HepG2 (cell line): ENCODE data around the gene TMEM41A. TPM values are rescaled to one million over a fixed set of nuclear protein-coding genes. Genes with fewer than 3 reads are reported as not detected.

ENCODE experiments used
- ATAC-seq: fragments of 200-7000 bp; cut with Tn5 transposase; 3 replicates; pipeline ENCODE4 v1.9.1; 2020; ENCODE audit warnings: mild to moderate bottlenecking, moderate library complexity
- BruUV-seq: library from RNA; stranded (reverse); fragments of 400-500 nt; replicated peaks from 2 replicates; lab custom pipeline; 2021; lab: Mats Ljungman, UMichigan
- CTCF ChIA-PET: fragments of 300-600 bp; formaldehyde crosslinking; extraction: SDS; loops from one replicate; lab custom pipeline; 2021; ENCODE audit warnings: low total read pairs, inconsistent platforms, low intra/inter-chr PET ratio; lab: Yijun Ruan, JAX
- POLR2A ChIA-PET: fragments of 350-600 bp; sonication (Branson Sonifier 250); formaldehyde crosslinking; loops from one replicate; lab custom pipeline; 2020; ENCODE audit warnings: antibody characterized with exemption, inconsistent platforms; lab: Yijun Ruan, JAX
- DNase-seq: peaks from one replicate; pipeline ENCODE4 v3.0.0-alpha.2; 2015; ENCODE audit warnings: low spot score
- FAIRE-seq: peaks from 3 replicates; lab custom pipeline; 2011; peaks lifted over from hg19 to GRCh38; lab: Jason Lieb, UNC
- H2AFZ ChIP-seq: one replicate; pipeline ENCODE4 v1.6.1; 2011; ENCODE audit warnings: low read length, inconsistent platforms
- H3K27ac ChIP-seq: fragments of 300-600 bp; 3 replicates; pipeline ENCODE4 v1.8.0; 2011; ENCODE audit warnings: mixed run types, mild to moderate bottlenecking, mixed read lengths, low read length, inconsistent platforms; ENCODE audit not compliant: insufficient read depth; ENCODE audit errors: extremely low read length
- H3K27me3 ChIP-seq, 2 experiments: fragments of 200-600 bp in 1 of 2; 2 replicates in 1 of 2; 3 replicates in 1 of 2; pipeline versions ENCODE4 v1.6.0 to v1.8.0; 2011; ENCODE audit warnings: low read length in 2 of 2, mild to moderate bottlenecking in 2 of 2, moderate library complexity in 2 of 2, inconsistent platforms in 1 of 2; ENCODE audit not compliant: insufficient read depth in 2 of 2, control insufficient read depth in 1 of 2
- H3K36me3 ChIP-seq, 2 experiments: fragments of 200-600 bp in 1 of 2; replicated peaks in 1 of 2; 2 replicates in 1 of 2; 3 replicates in 1 of 2; pipeline versions ENCODE4 v1.5.1 to v1.8.0; 2011; ENCODE audit warnings: low read length in 2 of 2, inconsistent platforms in 1 of 2; ENCODE audit not compliant: insufficient read depth in 2 of 2, control insufficient read depth in 1 of 2
- H3K4me1 ChIP-seq: 2 replicates; pipeline ENCODE4 v1.5.1; 2012; ENCODE audit warnings: low read length, inconsistent platforms; ENCODE audit not compliant: insufficient read depth
- H3K4me2 ChIP-seq: 2 replicates; pipeline ENCODE4 v1.6.0; 2011; ENCODE audit warnings: low read depth, low read length, inconsistent platforms
- H3K4me3 ChIP-seq, 3 experiments: fragments of 200-600 bp in 1 of 3; sonication (generic), shearing (Covaris generic) in 1 of 3; replicated peaks in 1 of 3; 2 replicates each; pipeline ENCODE4 v1.5.1; 2011 to 2016; ENCODE audit warnings: low read length in 3 of 3, inconsistent platforms in 2 of 3, low read depth in 2 of 3, mild to moderate bottlenecking in 2 of 3, control low read depth in 1 of 3, mixed read lengths in 1 of 3; ENCODE audit not compliant: insufficient read depth in 1 of 3
- H3K79me2 ChIP-seq: one replicate; pipeline ENCODE4 v1.6.1; 2011; ENCODE audit warnings: low read length, inconsistent platforms; ENCODE audit not compliant: insufficient read depth
- H3K9ac ChIP-seq: 2 replicates; pipeline ENCODE4 v1.6.0; 2011; ENCODE audit warnings: mild to moderate bottlenecking, low read depth, low read length, inconsistent platforms; ENCODE audit not compliant: insufficient read depth
- H3K9me3 ChIP-seq: 2 replicates; pipeline ENCODE4 v1.5.1; 2012; ENCODE audit warnings: mild to moderate bottlenecking, low read length
- H4K20me1 ChIP-seq: 2 replicates; pipeline ENCODE4 v1.6.0; 2011; ENCODE audit warnings: inconsistent platforms, mild to moderate bottlenecking, low read length, moderate library complexity; ENCODE audit not compliant: insufficient read depth
- CBFB ChIP-seq: sonication (generic); formaldehyde crosslinking; IDR thresholded peaks from 2 replicates; pipeline ENCODE4 v1.4.0; 2020; ENCODE audit warnings: missing genetic modification reagents
- CC2D1A ChIP-seq: sonication (generic); formaldehyde crosslinking; IDR thresholded peaks from 2 replicates; pipeline ENCODE4 v1.8.1; 2023; ENCODE audit warnings: mild to moderate bottlenecking, missing genetic modification reagents
- EHMT2 ChIP-seq: fragments of 200-600 bp; sonication (generic); IDR thresholded peaks from 2 replicates; pipeline ENCODE4 v1.7.0; 2017; ENCODE audit warnings: antibody characterized with exemption, low read depth, low read length, borderline replicate concordance
- FLYWCH1 ChIP-seq: sonication (generic); formaldehyde crosslinking; IDR thresholded peaks from 2 replicates; pipeline ENCODE4 v1.8.1; 2023; ENCODE audit warnings: mild to moderate bottlenecking, missing genetic modification reagents
- FOXO1 ChIP-seq: sonication (generic); formaldehyde crosslinking; IDR thresholded peaks from 2 replicates; pipeline ENCODE4 v1.4.0; 2020; ENCODE audit warnings: missing genetic modification reagents
- GFI1 ChIP-seq: sonication (generic); formaldehyde crosslinking; IDR thresholded peaks from 2 replicates; pipeline ENCODE4 v1.5.0; 2020; ENCODE audit warnings: missing genetic modification reagents, mild to moderate bottlenecking, borderline replicate concordance
- NR3C1 ChIP-seq: sonication (generic); formaldehyde crosslinking; IDR thresholded peaks from 2 replicates; pipeline ENCODE4 v1.4.0; 2020; ENCODE audit warnings: missing genetic modification reagents
- RFXAP ChIP-seq: sonication (generic); formaldehyde crosslinking; IDR thresholded peaks from 2 replicates; pipeline ENCODE4 v1.4.0; 2020; ENCODE audit warnings: missing genetic modification reagents, borderline replicate concordance
- SMAD9 ChIP-seq: sonication (generic); formaldehyde crosslinking; IDR thresholded peaks from 2 replicates; pipeline ENCODE4 v1.5.1; 2020; ENCODE audit warnings: mild to moderate bottlenecking, missing genetic modification reagents
- WIZ ChIP-seq: sonication (generic); formaldehyde crosslinking; IDR thresholded peaks from 2 replicates; pipeline ENCODE4 v1.5.1; 2020; ENCODE audit warnings: mild to moderate bottlenecking, missing genetic modification reagents
- ZBTB8A ChIP-seq: sonication (generic); formaldehyde crosslinking; IDR thresholded peaks from 2 replicates; pipeline ENCODE4 v1.4.0; 2020; ENCODE audit warnings: mild to moderate bottlenecking, low read depth, missing genetic modification reagents, borderline replicate concordance
- ZNF282 ChIP-seq: fragments of 450-650 bp; IDR thresholded peaks from 2 replicates; pipeline ENCODE4 v1.6.1; 2018; ENCODE audit not compliant: partially characterized antibody
- ZNF552 ChIP-seq: sonication (generic); formaldehyde crosslinking; IDR thresholded peaks from 2 replicates; pipeline ENCODE4 v1.9.0; 2022; ENCODE audit warnings: missing genetic modification reagents, mild to moderate bottlenecking, borderline replicate concordance
- WGBS: methylation state at CpG from one replicate; pipeline ENCODE4 v1.1.6; 2017; ENCODE audit warnings: low lambda C conversion rate; 5-methylcytosine and 5-hydroxymethylcytosine counted together
- in situ Hi-C: cut with HindIII; loops from 2 replicates; pipeline ENCODE4 v1.10.0; 2017; ENCODE audit warnings: low pct_unique_long_range_greater_than_20kb; ENCODE audit not compliant: extremely low pct_ligation_motif_present
- intact Hi-C: fragments of 100-400 bp; cut with micrococcal nuclease; formaldehyde crosslinking; loops from one replicate; pipeline ENCODE4 v1.10.0; 2022; ENCODE audit not compliant: unreplicated experiment
- polyA plus RNA-seq, 8 experiments: library from polyadenylated mRNA; depleted of rRNA in 3 of 8; stranded (reverse) in 7 of 8; unstranded in 1 of 8; fragments of >200 nt; fragmentation: Illumina TruSeq in 4 of 8; extraction: Trizol in 4 of 8; gene quantifications; 2 replicates each; pipeline versions ENCODE4 v1.2.1 to v1.2.3, GENCODE V29; 2011 to 2016; ENCODE audit warnings: low read depth in 4 of 8, missing spikeins in 1 of 8, mixed read lengths in 1 of 8; ENCODE audit not compliant: insufficient read depth in 1 of 8
- total RNA-seq, 5 experiments: library from RNA; depleted of rRNA; stranded (reverse); fragments of >200 nt; fragmentation: Illumina TruSeq; extraction: Trizol; gene quantifications; 2 replicates each; pipeline ENCODE4 v1.2.3, GENCODE V29; 2016; ENCODE audit warnings: low read depth in 1 of 5
- TF ChIP-seq, protein P1 (sequence below): sonication (generic); formaldehyde crosslinking; IDR thresholded peaks from 2 replicates; pipeline ENCODE4 v1.8.1; 2022; ENCODE audit warnings: low read depth, mild to moderate bottlenecking, missing genetic modification reagents
- TF ChIP-seq, protein P2 (sequence below): sonication (generic); formaldehyde crosslinking; IDR thresholded peaks from 2 replicates; pipeline ENCODE4 v1.5.1; 2020; ENCODE audit warnings: mild to moderate bottlenecking, missing genetic modification reagents, borderline replicate concordance

Gene TMEM41A
- total and polyA plus RNA-seq, 2 of the 13 experiments (the other 11 are each of a cell fraction or from before 2014, with no cell fraction given), result 30.0 to 40.0 TPM

DNA sequence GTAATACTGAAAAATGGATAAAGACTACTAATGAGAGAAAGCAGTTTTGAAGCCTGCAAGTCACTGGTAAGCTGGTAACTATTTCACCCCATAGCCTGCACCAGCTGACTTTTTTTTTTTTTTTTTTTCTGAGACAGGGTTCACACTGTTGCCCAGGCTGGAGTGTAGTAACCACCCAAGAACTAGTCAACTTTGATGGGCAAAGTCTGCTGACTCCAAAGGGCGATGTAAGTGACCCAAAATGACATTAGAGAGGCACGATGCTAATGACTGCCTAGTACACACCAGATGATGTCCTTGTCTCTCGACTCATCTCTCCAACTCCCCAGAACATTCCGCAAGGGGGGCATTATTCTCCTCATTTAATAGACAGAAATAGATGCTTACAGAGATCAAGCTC is 12.9 kb upstream of the TMEM41A start:
- no peaks in the 10 kb centered on the region for H3K4me1 ChIP-seq
- no peaks in the 10 kb centered on the region for H3K9me3 ChIP-seq
- no peak overlapping the region for H3K4me2 ChIP-seq
- POLR2A ChIA-PET, result no interaction called here
- H2AFZ ChIP-seq, result no peak overlapping the region
- no peaks in the 10 kb centered on the region for H4K20me1 ChIP-seq
- no TSS peak for BruUV-seq
- no peak for ATAC-seq
- H3K4me3 ChIP-seq, result no peak overlapping the region
- H3K27me3 ChIP-seq, result peaks cover 0 to 2% of the 10 kb centered on the region in 2 experiments; a peak in 3 of 5 replicates
- H3K79me2 ChIP-seq, result no peaks in the 10 kb centered on the region
- no peak overlapping the region for H3K27ac ChIP-seq
- no peak overlapping the region for H3K9ac ChIP-seq
- in situ Hi-C loops, result no loop called here
- FAIRE-seq, result no peak
- DNase-seq, result no peak
- 31% methylated on average over 4 of the region's 4 CpGs for WGBS
- H3K36me3 ChIP-seq, result no peaks in the 10 kb centered on the region
- CTCF ChIA-PET, result no interaction called here
- intact Hi-C loops, result no loop called here
- TF ChIP-seq NR3C1 (CRISPR knock-in tag) (no peak), FOXO1 (no peak), WIZ (CRISPR knock-in tag) (no peak), EHMT2 (no peak), ZNF282 (no peak), SMAD9 (CRISPR knock-in tag) (no peak), CBFB (CRISPR knock-in tag) (no peak), RFXAP (CRISPR knock-in tag) (no peak), GFI1 (no peak), ZBTB8A (CRISPR knock-in tag) (no peak), CC2D1A (no peak), FLYWCH1 (CRISPR knock-in tag) (no peak), ZNF552 (no peak)
- TF ChIP-seq, protein P1, sequence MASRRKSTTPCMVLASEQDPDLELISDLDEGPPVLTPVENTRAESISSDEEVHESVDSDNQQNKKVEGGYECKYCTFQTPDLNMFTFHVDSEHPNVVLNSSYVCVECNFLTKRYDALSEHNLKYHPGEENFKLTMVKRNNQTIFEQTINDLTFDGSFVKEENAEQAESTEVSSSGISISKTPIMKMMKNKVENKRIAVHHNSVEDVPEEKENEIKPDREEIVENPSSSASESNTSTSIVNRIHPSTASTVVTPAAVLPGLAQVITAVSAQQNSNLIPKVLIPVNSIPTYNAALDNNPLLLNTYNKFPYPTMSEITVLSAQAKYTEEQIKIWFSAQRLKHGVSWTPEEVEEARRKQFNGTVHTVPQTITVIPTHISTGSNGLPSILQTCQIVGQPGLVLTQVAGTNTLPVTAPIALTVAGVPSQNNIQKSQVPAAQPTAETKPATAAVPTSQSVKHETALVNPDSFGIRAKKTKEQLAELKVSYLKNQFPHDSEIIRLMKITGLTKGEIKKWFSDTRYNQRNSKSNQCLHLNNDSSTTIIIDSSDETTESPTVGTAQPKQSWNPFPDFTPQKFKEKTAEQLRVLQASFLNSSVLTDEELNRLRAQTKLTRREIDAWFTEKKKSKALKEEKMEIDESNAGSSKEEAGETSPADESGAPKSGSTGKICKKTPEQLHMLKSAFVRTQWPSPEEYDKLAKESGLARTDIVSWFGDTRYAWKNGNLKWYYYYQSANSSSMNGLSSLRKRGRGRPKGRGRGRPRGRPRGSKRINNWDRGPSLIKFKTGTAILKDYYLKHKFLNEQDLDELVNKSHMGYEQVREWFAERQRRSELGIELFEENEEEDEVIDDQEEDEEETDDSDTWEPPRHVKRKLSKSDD (CRISPR knock-in tag), result no peak
- TF ChIP-seq, protein P2, sequence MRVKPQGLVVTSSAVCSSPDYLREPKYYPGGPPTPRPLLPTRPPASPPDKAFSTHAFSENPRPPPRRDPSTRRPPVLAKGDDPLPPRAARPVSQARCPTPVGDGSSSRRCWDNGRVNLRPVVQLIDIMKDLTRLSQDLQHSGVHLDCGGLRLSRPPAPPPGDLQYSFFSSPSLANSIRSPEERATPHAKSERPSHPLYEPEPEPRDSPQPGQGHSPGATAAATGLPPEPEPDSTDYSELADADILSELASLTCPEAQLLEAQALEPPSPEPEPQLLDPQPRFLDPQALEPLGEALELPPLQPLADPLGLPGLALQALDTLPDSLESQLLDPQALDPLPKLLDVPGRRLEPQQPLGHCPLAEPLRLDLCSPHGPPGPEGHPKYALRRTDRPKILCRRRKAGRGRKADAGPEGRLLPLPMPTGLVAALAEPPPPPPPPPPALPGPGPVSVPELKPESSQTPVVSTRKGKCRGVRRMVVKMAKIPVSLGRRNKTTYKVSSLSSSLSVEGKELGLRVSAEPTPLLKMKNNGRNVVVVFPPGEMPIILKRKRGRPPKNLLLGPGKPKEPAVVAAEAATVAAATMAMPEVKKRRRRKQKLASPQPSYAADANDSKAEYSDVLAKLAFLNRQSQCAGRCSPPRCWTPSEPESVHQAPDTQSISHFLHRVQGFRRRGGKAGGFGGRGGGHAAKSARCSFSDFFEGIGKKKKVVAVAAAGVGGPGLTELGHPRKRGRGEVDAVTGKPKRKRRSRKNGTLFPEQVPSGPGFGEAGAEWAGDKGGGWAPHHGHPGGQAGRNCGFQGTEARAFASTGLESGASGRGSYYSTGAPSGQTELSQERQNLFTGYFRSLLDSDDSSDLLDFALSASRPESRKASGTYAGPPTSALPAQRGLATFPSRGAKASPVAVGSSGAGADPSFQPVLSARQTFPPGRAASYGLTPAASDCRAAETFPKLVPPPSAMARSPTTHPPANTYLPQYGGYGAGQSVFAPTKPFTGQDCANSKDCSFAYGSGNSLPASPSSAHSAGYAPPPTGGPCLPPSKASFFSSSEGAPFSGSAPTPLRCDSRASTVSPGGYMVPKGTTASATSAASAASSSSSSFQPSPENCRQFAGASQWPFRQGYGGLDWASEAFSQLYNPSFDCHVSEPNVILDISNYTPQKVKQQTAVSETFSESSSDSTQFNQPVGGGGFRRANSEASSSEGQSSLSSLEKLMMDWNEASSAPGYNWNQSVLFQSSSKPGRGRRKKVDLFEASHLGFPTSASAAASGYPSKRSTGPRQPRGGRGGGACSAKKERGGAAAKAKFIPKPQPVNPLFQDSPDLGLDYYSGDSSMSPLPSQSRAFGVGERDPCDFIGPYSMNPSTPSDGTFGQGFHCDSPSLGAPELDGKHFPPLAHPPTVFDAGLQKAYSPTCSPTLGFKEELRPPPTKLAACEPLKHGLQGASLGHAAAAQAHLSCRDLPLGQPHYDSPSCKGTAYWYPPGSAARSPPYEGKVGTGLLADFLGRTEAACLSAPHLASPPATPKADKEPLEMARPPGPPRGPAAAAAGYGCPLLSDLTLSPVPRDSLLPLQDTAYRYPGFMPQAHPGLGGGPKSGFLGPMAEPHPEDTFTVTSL (CRISPR knock-in tag), result no peak
